Activated T-helper 1 cell treated with anti-CD3 and anti-CD28 coated beads, Interleukin-2, amount 50 U/mL, for 16 hours (primary cell): ENCODE data around the gene IMMP2L.
A peak's percentile ranks its signal among the peaks of the same experiment; 100 is the strongest.
"Not testable (repeated sequence)": the region's sequence is repeated elsewhere in the genome, so short reads cannot be mapped to it uniquely, and the experiment has no call there.

Experiments
- DNase-seq, 2 donors: peaks; one replicate each; pipeline ENCODE4 v3.0.0-alpha.2; 2020; ENCODE audit warnings: low read depth in 1 of 2, low spot score in 1 of 2

IMMP2L gene

DNA sequence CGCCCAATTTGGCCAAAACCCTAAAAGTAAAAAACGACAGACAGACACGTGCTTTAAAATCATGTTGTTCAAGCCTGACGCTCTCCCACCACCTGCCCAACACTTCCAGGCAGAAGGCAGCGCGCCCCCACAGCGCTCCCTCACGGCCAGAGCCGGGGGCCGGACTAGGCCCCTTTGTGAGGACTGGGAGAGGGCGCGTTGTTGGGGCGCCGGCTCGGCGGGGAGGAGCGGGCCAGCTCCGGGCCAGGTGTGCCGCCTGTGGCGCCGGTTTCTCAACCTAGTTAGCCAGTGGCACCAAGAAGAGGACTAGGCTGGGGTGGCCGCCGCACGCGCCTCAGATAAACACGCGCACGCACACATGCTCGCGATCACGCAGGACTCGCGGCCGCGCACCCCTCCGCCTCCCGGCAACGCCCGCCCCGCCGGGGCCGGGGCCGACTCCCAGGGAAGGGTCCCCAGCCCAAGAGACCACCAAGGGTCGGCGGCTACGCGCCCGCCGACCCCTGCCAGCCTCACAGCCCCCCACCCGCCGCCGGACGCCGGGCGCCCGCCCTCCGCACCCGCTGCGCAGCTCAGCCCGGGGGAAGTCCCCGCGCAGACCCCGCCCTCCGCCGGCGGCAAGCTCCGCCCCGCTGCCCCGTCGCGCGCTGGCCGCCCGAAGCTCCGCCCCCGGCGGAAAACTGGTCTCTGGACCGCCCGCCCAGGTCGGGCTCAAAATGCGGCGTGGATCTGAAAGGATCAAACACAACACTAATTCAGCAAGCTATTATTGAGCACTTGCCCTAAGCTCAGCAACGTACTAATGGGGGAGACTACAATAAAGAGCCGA is at the start of gene IMMP2L:
IMMP2L (minus strand) TSS at position 589 of the 829 bp plus-strand sequence.
- DNase-seq = peak; percentile 75 to 89

DNA sequence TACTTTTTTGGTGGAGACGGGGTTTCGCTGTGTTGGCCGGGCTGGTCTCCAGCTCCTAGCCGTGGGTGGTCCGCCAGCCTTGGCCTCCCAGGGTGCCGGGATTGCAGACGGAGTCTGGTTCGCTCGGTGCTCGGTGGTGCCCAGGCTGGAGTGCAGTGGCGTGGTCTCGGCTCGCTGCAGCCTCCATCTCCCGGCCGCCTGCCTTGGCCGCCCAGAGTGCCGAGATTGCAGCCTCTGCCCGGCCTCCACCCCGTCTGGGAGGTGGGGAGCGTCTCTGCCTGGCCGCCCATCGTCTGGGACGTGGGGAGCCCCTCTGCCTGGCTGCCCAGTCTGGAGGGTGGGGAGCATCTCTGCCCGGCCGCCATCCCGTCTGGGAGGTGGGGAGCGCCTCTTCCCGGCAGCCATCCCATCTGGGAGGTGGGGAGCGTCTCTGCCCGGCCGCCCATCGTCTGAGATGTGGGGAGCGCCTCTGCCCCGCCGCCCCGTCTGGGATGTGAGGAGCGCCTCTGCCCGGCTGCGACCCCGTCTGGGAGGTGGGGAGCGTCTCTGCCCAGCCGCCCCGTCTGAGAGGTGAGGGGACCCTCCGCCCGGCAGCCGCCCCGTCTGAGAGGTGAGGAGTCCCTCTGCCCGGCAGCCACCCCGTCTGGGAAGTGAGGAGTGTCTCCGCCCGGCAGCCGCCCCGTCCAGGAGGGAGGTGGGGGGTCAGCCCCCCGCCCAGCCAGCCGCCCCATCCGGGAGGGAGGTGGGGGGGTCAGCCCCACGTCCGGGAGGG is 47.4 kb upstream of the IMMP2L start:
- DNase-seq = not testable (repeated sequence)

DNA sequence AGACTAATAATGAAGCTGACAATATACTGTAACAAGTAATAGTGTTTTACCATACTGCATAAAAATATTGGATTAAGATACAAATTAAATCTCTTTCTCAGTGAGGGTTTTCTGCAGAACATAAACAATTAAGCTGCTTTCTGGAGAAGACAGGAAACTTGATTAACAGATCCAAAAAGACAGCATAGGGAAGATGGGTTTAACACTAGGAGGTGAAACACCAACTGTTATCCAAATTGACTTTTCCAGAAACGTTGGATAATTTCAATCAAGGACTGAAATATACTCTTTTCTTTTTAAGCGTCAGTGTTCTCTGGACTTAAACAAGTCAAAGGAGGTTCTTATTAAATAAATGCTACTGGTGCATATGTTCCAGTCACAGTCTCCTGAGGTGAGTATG is 45.3 kb upstream of the IMMP2L start:
- DNase-seq = no peak

DNA sequence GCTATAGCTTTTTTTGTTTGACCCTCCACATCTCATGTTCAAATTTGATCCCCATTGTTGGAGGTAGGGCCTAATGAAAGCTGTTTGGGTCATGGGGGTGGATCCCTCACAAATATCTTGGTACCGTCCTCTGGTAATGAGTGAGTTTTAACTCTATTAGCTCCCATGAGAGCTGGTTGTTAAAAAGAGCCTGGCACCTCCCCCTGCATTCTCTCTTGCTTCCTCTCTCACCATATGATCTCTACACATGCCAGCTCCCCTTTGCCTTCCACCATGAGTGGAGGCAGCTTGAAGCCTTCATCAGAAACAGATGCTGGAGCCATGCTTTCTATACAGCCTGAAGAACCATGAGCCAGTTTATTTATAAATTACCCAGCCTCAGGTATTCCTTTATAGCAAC is 43.0 kb upstream of the IMMP2L start:
- no peak for DNase-seq

DNA sequence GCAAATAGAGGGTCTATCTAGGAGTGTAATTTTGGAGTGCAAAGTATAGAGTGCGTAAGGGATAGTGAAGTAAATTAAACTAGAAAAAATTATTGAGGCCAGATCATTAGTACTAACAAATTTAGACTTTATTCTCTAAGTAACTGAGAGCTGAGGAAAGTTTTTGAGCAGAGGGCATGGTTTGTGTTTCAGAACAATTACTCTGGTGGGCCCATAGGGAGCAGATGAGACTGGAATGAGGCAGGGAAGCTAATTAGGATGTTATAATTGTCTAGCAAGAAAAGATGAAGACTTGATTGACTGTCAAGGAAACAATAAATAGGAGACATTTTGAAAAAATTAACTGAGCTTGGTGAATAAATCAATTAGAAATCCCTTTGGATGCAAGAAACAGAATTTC is 37.8 kb upstream of the IMMP2L start:
- no peak for DNase-seq

DNA sequence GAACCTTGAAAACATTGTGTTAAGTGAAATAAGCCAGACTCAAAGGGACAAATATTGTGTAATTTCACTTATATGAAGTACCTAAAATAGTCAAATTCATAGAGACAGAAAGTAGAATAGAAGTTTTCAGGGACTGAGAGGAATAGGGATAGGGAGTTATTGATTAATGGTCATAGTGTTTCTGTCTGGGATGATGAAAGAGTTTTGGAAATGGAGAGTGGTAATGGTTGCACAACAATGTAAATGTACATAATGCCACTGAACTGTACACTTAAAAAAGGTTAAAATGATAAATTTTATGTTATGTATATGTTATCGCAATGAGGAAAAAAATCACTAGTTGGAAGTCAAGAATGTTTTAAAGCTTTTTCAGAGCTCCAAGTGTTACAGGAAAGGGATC is 33.5 kb upstream of the IMMP2L start:
- DNase-seq = no peak

DNA sequence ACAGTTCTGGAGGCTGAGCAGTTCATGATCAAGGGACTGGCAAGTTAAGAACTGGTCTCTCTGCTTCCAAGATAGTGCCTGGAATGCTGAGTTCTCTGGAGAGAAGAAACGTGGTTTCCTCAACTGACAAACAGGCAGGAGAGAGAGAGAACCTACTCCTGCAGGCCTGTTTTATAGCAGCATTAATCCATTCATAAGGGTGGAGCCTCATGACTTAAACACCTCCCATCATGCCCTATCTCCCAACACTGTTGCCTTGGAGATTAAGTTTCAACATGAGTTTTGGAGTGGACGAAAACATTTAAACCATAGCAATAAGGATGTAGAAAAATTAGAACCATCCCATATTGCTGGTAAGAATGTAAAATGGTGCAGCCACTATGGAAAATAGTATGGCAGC is 32.3 kb upstream of the IMMP2L start:
- no peak for DNase-seq

DNA sequence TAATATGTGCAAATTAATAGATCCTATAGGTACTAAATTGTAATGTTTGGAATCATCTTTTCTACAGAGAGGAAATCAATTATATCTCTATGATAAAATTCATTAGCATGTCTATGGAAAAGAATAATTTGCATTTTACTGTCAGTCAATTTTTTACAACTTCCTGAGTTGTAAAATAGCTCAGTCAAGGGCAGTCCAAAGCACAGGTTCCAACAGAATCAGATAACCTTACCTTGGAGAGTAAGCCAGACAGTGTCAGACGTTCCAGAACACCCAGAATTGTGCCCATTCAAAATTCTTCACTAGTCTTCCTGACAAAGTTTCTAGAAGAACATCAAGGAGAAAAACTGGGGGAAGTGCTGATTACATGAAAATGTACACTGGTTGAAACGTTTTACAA is 31.1 kb upstream of the IMMP2L start:
- no peak for DNase-seq

DNA sequence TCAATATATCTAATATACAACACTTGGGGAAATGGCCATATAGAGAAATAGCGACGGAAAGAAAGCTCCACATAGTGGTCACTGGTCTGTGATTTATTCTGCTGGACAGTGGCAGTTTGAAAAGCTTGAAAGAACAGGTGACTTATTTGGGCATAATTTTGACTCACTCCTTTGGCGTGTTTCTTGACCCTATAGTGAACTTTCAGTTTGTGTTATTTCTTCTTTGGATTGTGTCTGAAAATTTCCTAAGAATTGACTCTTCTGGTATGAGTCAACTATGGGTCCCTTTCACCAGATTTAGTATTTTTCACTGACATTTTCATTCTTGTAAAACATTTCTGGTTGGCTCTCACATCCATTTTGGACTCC is 25.8 kb upstream of the IMMP2L start:
- no peak for DNase-seq

DNA sequence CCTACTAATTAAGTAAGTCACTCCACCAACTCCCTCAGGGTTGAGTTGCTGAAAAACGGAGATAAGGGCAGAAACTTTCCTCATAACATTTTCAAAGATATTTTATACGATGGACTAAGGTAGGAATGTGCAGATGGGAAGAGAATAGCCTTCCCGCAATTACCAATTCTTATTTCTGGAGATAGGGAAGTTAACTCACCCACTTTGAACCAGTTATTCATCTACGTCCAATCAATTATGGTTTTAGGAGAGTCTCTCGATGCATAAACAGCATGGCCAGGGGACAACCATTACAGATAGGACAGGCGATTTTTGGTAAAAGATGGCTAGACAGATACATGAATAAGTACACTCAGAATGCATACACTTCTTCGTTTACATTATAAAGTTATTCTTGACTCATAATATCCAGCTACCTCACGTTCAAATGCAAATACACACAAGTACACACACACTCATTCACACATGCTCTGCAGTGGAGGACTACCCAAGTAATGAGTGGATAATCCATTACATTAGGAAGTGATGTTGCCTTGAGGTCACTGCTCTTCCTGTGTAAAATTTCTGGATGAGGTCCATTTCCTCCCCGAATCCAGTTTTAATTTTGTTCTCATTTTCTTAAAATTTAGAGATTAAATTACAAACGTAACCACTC is 25.2 kb upstream of the IMMP2L start:
- no peak for DNase-seq

DNA sequence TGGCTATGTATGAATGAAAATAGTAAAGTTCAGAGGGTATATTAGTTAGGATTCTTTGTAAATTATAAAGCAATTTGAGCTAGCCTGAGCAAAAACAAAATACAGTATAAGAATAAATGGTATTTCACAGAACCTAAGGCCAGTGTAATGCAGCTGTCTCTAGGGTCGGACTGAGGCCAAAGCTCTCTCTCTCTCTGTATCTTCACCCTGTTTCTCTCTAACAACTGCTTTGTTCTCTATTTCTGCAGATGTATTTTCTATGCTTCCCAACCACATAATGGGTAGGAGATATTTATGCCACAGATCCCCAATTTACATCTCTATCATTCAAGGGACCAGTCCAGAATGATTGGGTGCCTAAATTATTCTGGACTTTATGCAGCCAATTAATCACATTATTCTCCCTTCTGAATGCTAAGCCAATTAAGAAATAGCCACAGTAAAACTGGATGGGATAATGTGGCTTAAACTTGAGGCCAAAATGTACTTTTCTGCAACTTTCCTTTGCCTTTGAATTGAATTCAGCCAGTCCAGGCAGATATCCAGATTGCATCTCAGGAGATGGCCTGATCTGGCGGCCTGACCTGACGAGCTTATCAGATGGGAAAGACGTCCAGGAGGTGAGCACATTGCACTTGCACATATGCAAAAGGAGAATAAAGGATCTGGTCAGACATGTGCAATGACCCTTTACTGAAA is 24.6 kb upstream of the IMMP2L start:
- DNase-seq = no peak

DNA sequence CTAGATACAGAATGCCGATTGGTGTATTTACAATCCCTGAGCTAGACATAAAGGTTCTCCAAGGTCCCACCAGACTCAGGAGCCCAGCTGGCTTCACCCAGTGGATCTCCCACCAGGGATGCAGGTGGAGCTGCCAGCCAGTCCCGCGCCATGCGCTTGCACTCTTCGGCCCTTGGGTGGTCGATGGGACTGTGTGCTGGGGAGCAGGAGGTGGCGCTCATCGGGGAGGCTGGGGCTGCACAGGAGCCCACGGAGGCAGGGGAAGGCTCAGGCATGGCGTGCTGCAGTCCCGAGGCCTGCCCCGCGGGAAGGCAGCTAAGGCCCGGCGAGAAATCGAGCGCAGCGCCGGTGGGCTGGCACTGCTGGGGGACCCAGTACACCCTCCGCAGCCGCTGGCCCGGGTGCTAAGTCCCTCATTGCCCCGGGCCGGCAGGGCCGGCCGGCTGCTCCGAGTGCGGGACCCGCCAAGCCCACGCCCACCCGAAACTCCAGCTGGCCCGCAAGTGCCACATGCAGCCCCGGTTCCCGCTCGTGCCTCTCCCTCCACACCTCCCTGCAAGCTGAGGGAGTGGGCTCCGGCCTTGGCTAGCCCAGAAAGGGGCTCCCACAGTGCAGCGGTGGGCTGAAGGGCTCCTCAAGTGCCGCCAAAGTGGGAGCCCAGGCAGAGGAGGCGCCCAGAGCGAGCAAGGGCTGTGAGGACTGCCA is 19.6 kb upstream of the IMMP2L start:
- not testable (repeated sequence) for DNase-seq

DNA sequence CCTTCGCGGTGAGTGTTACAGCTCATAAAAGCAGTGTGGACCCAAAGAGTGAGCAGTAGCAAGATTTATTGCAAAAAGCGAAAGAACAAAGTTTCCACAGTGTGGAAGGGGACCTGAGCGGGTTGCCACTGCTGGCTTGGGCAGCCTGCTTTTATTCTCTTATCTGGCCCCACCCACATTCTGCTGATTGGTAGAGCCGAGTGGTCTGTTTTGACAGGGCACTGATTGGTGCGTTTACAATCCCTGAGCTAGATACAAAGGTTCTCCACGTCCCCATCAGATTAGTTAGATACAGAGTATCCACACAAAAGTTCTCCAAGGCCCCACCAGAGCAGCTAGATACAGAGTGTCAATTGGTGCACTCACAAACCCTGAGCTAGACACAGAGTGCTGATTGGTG is 18.9 kb upstream of the IMMP2L start:
- not testable (repeated sequence) for DNase-seq

DNA sequence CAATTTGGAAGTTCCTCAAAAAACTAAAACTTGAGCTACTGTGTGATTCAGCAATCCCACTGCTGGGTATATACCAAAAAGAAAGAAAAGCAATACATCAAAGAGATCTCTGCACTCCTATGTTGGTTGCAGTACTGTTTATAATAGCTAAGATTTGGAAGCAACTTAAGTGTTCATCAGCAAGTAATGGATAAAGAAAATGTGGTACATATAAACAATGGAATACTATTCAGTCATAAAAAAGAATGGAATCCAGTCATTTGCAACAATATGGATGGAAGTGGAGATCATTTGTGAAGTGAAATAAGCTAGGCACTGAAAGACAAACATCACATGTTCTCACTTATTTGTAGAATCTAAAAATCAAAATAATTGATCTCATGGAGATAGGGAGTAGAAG is 16.5 kb upstream of the IMMP2L start:
- DNase-seq = no peak

DNA sequence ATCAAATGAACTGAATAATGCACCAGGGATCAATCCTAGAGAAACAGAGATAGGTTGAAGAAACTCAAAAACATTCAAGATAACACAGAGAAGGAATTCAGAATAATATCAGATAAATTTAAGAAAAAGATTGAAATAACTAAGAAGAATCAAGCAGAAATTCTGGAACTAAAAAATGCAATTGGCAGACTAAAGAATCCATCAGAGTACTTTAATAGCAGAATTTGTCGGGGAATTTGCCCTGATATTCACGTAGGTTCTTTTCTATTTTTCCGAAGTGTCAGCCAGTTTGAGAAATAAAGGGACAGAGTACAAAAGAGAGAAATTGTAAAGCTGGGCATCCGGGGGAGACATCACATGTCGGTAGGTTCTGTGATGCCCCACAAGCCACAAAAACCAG is 9.4 kb upstream of the IMMP2L start:
- DNase-seq = no peak

DNA sequence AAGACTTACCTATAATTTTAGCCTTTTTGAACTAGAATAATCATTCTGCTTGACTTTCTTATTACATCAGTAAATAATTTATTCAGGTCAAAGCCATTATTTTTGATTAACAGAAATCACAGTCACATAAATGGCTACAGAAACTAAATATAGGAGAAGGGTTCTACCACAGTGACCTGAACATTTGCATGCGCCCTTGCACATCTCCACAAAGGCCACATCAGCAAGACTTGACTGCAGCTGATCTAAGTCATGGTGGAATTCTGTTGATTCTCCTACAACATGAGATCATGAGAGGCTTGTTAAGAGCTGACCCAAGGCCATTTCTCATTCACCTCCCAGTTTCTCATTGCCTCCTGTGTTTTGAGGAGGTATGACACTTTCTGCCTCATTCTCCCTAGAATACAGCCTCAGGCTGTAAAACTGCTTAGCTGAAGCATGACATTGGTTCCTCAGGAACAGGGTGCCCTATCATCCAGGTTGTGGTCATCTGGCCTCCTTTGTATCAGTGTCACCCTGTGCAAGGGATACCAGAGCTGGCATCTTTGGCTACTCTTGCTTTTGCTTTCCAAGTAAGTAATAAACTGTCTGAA is 6.7 kb upstream of the IMMP2L start:
- DNase-seq = no peak

DNA sequence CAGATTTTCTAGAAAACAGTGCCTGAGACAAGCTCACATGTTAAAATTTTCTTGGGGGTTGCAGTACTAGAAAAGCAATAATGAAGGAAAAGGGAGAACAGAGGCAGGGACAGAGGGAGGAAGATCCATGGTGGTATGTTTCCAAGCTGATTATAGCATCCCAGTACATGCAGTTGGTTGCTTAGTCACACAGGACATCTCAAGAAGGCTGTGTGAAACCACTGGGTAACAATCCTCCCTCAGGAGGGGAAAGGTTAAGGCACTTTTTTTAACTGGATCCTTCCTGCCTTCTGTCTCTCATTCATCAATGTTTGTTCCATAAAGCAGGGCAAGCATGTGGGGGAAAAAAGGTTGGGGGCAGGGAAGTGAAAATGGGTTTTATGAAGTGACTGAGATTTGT is 6.1 kb upstream of the IMMP2L start:
- no peak for DNase-seq

DNA sequence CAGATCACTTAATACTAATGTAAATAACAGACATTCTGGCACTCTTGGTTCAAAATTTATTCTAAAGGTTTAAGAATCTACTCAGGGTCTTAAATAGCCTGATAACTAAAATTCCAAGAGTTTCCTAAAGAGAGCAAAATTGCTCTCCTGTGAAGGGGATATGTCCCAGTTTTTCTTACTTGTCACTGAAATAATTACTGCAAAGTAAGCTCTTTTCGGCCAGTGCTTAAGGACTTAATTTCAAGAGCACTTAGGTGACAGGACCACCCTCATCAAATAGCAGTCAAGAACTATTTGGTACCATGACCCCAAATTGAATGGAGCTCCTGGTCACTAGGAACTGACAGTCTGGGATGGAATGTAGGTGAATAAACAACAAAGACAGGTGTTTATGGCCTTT is 1.8 kb upstream of the IMMP2L start:
- no peak for DNase-seq

DNA sequence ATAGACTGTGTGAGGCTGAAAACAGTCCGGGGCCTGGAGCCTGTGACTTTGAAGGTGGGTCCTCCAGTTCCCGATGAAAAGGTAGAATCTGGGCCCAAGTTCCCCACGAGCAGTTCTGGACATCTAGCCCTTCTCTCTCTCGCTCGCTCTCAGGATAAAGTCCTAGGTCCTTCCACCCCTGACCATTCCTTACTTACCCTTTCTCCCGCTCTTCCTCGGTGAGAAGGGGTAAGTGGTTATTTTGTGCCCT is 713 bp downstream of the IMMP2L start:
- DNase-seq = no peak

DNA sequence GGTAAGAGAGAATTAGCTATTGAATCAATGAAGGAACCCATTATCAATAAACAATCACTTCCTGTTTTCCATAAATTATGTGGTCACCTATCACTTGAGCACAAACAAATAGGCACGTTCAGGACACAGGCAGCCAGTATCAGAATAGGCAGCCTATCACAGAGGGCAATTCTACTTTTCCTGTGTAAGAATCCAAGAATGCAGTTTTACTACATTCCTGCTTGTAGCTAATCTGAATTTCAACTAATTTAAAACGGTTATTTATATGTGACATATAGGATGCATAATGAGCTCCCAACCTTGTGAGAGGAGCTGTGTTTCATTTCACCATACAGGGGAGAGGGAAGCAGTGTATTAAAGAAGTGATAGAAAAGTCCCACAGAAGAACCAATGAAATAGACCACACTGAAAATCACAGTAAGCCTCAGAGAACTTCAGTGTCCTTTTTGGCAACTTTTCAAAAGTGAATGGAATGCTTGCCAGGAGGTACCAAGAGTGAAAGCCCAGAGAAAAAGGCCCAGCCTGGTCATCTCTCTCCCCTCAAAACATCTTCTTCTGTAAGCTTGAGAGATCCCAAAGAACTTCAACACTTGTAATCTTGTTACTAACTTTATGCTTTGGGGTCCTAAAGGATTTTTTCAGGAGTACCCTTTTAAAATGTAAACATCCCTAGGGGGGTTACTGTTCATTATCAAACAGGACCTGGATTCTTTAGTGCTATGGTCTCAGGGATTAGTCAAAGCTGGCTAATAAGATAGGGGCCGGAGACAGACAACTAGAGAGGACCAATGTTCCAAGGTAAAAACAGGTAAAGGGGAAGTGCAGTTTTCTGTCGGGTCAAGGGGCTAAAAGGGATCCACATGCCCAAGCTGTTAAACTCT is 1.3 kb downstream of the IMMP2L start:
- DNase-seq = no peak
